IMR-90 (cell line): Measurements from ENCODE around the gene AGAP4.

Experiments
- BHLHE40 ChIP-seq: fragments of 150-350 bp; IDR thresholded peaks from 2 replicates; pipeline ENCODE4 v1.6.1; 2016; ENCODE audit warnings: mild to moderate bottlenecking, low read depth, low read length
- CEBPB ChIP-seq: IDR thresholded peaks from 2 replicates; pipeline ENCODE4 v1.6.1; 2012; ENCODE audit warnings: low read depth, low read length, improper control_type of control experiment
- CHD1 ChIP-seq: IDR thresholded peaks from 2 replicates; pipeline ENCODE4 v1.6.1; 2012; ENCODE audit warnings: low read depth, low read length, improper control_type of control experiment
- CTCF ChIP-seq: conservative IDR thresholded peaks from 2 replicates; pipeline ENCODE4 v1.5.1; 2012; ENCODE audit warnings: mild to moderate bottlenecking, low read depth, low read length, improper control_type of control experiment
- ELK1 ChIP-seq: fragments of 150-350 bp; IDR thresholded peaks from 2 replicates; pipeline ENCODE4 v1.6.1; 2016; ENCODE audit warnings: low read depth, mild to moderate bottlenecking, low read length, moderate library complexity, borderline replicate concordance
- POLR2A ChIP-seq: IDR thresholded peaks from 2 replicates; pipeline ENCODE4 v1.6.1; 2012; ENCODE audit warnings: mild to moderate bottlenecking, low read depth, low read length
- SMC3 ChIP-seq: fragments of 150-350 bp; IDR thresholded peaks from 2 replicates; pipeline ENCODE4 v1.6.1; 2016; ENCODE audit warnings: low read depth, mild to moderate bottlenecking, antibody characterized with exemption, low read length, moderate library complexity
- USF2 ChIP-seq: fragments of 150-350 bp; IDR thresholded peaks from 2 replicates; pipeline ENCODE4 v1.6.1; 2017; ENCODE audit warnings: mild to moderate bottlenecking, antibody characterized with exemption, low read length, low read depth

- TF ChIP-seq CTCF (no peak), POLR2A (no peak), CHD1 (no peak), ELK1 (no peak), CEBPB (no peak), SMC3 (no peak), USF2 (no peak), BHLHE40 (no peak)
Observed at GRCh38 chr10:45819552-45819951, 27.7 kb downstream of the AGAP4 start.
